Panc1 (cell line): ENCODE measurements around the gene WDR59. TPM values are rescaled to one million over a fixed set of nuclear protein-coding genes. Genes with fewer than 3 reads are reported as not detected.
"Not testable (repeated sequence)": the region's sequence is repeated elsewhere in the genome, so short reads cannot be mapped to it uniquely, and the experiment has no call there.

Source experiments
- ATAC-seq: fragments of 200-7000 bp; cut with Tn5 transposase; 2 replicates; pipeline ENCODE4 v1.9.1; 2020; ENCODE audit warnings: mild to moderate bottlenecking, moderate library complexity
- BruUV-seq: library from RNA; stranded (reverse); fragments of 400-500 nt; replicated peaks from 2 replicates; lab custom pipeline; 2021; lab: Mats Ljungman, UMichigan
- CTCF ChIA-PET: fragments of 300-600 bp; sonication (Branson Sonifier 250); formaldehyde crosslinking; loops from one replicate; lab custom pipeline; 2022; ENCODE audit warnings: antibody characterized with exemption; lab: Charles Lee
- POLR2A ChIA-PET: fragments of 300-600 bp; sonication (Branson Sonifier 250); formaldehyde crosslinking; loops from one replicate; lab custom pipeline; 2022; ENCODE audit warnings: antibody characterized with exemption; lab: Charles Lee
- DNase-seq: peaks from one replicate; pipeline ENCODE4 v3.0.0-alpha.2; 2010; ENCODE audit warnings: low read depth, low spot score
- H3K27ac ChIP-seq: 2 replicates; pipeline ENCODE4 v1.5.1; 2011; ENCODE audit warnings: mild to moderate bottlenecking, low read length, inconsistent platforms
- H3K27me3 ChIP-seq: fragments of 200-500 bp; sonication (Bioruptor generic); 2 replicates; pipeline ENCODE4 v1.6.0; 2014; ENCODE audit warnings: low read length, inconsistent platforms; ENCODE audit not compliant: control insufficient read depth, insufficient read depth
- H3K36me3 ChIP-seq: fragments of 200-500 bp; sonication (Bioruptor generic); 2 replicates; pipeline ENCODE4 v1.5.1; 2014; ENCODE audit warnings: inconsistent platforms, mild to moderate bottlenecking, low read length, moderate library complexity; ENCODE audit not compliant: control insufficient read depth, insufficient read depth
- H3K4me1 ChIP-seq: 2 replicates; pipeline ENCODE4 v1.5.1; 2011; ENCODE audit warnings: inconsistent platforms, mild to moderate bottlenecking, low read length, moderate library complexity; ENCODE audit not compliant: control insufficient read depth, insufficient read depth
- H3K4me3 ChIP-seq, 2 experiments: 2 replicates each; pipeline ENCODE4 v1.5.1; 2011 to 2012; ENCODE audit warnings: low read depth in 2 of 2, low read length in 2 of 2, mild to moderate bottlenecking in 2 of 2, inconsistent platforms in 1 of 2, moderate library complexity in 1 of 2
- H3K9me3 ChIP-seq: fragments of 200-500 bp; sonication (Bioruptor generic); 2 replicates; pipeline ENCODE4 v1.5.1; 2014; ENCODE audit warnings: low read depth, mild to moderate bottlenecking, inconsistent platforms, low read length, moderate library complexity; ENCODE audit not compliant: control insufficient read depth, insufficient read depth
- CTCF ChIP-seq: fragments of 450-650 bp; IDR thresholded peaks from 2 replicates; pipeline ENCODE4 v1.5.1; 2017; ENCODE audit warnings: mild to moderate bottlenecking
- POLR2AphosphoS5 ChIP-seq: IDR thresholded peaks from 2 replicates; pipeline ENCODE4 v1.6.1; 2012; ENCODE audit warnings: mild to moderate bottlenecking, low read depth, low read length, moderate library complexity
- SIN3A ChIP-seq: IDR thresholded peaks from 2 replicates; pipeline ENCODE4 v1.6.1; 2012; ENCODE audit warnings: low read depth, mild to moderate bottlenecking, low read length, moderate library complexity, borderline replicate concordance; ENCODE audit not compliant: insufficient read depth
- TCF7L2 ChIP-seq: IDR thresholded peaks from 2 replicates; pipeline ENCODE4 v1.6.1; 2011; ENCODE audit warnings: mild to moderate bottlenecking, low read depth, low read length, inconsistent platforms
- in situ Hi-C: cut with HindIII; loops from 2 replicates; pipeline ENCODE4 v1.10.0; 2016; ENCODE audit warnings: low sequenced_read_pairs, low pct_unique_long_range_greater_than_20kb
- intact Hi-C: fragments of 100-400 bp; cut with micrococcal nuclease; formaldehyde crosslinking; loops from one replicate; pipeline ENCODE4 v1.10.0; 2022; ENCODE audit not compliant: unreplicated experiment
- total RNA-seq: library from RNA; stranded (reverse); gene quantifications from one replicate; pipeline ENCODE4 v1.2.1, GENCODE V29; 2021; ENCODE audit not compliant: unreplicated experiment
- TF ChIP-seq, protein P1 (sequence below), 2 experiments: IDR thresholded peaks; 2 replicates each; pipeline ENCODE4 v1.6.1; 2011 to 2012; ENCODE audit warnings: low read depth in 2 of 2, control low read depth in 1 of 2, low read length in 1 of 2, mild to moderate bottlenecking in 1 of 2, moderate library complexity in 1 of 2; ENCODE audit not compliant: insufficient read depth in 1 of 2

The WDR59 gene
- total RNA-seq, 1 experiment from 2014 or later = 58.7 TPM

- in situ Hi-C loops = no loop called here
- ChIA-PET CTCF (no interaction called here), POLR2A (no interaction called here)
- Histone ChIP-seq H3K4me1 (no peaks in the 10 kb centered on the region), H3K27ac (no peak overlapping the region), H3K27me3 (no peaks in the 10 kb centered on the region), H3K4me3 (no peak overlapping the region), H3K36me3 (no peaks in the 10 kb centered on the region), H3K9me3 (no peaks in the 10 kb centered on the region)
- intact Hi-C loops = no loop called here
- TF ChIP-seq POLR2AphosphoS5 (no peak), SIN3A (no peak), CTCF (no peak), TCF7L2 (no peak)
- TF ChIP-seq, protein P1, sequence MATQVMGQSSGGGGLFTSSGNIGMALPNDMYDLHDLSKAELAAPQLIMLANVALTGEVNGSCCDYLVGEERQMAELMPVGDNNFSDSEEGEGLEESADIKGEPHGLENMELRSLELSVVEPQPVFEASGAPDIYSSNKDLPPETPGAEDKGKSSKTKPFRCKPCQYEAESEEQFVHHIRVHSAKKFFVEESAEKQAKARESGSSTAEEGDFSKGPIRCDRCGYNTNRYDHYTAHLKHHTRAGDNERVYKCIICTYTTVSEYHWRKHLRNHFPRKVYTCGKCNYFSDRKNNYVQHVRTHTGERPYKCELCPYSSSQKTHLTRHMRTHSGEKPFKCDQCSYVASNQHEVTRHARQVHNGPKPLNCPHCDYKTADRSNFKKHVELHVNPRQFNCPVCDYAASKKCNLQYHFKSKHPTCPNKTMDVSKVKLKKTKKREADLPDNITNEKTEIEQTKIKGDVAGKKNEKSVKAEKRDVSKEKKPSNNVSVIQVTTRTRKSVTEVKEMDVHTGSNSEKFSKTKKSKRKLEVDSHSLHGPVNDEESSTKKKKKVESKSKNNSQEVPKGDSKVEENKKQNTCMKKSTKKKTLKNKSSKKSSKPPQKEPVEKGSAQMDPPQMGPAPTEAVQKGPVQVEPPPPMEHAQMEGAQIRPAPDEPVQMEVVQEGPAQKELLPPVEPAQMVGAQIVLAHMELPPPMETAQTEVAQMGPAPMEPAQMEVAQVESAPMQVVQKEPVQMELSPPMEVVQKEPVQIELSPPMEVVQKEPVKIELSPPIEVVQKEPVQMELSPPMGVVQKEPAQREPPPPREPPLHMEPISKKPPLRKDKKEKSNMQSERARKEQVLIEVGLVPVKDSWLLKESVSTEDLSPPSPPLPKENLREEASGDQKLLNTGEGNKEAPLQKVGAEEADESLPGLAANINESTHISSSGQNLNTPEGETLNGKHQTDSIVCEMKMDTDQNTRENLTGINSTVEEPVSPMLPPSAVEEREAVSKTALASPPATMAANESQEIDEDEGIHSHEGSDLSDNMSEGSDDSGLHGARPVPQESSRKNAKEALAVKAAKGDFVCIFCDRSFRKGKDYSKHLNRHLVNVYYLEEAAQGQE (IDR thresholded peaks at IDR 0.05; ENCODE audit: insufficient read depth in 1 of 2, low read depth in 2 of 2, low read length in 1 of 2) = no peak
- BruUV-seq = no TSS peak
- DNase-seq (no peak), ATAC-seq (no peak)
These were observed 138.2 kb downstream of the WDR59 start for GRCh38 chr16:74846714-74847113.

- ChIA-PET POLR2A (no interaction called here), CTCF (no interaction called here)
- no peak overlapping the region for H3K27ac ChIP-seq
- H3K27me3 ChIP-seq = no peaks in the 10 kb centered on the region; the same call in 1 of the 2 replicates
- no peak overlapping the region for H3K4me3 ChIP-seq
- intact Hi-C loops (no loop called here), in situ Hi-C loops (no loop called here)
- no peak for ATAC-seq
- no peaks in the 10 kb centered on the region for H3K36me3 ChIP-seq
- TF ChIP-seq, protein P1 (IDR thresholded peaks at IDR 0.05; ENCODE audit: insufficient read depth in 1 of 2, low read depth in 2 of 2, low read length in 1 of 2) = no peak
- TF ChIP-seq TCF7L2 (no peak), SIN3A (no peak), CTCF (no peak), POLR2AphosphoS5 (no peak)
- no TSS peak for BruUV-seq
- no peaks in the 10 kb centered on the region for H3K9me3 ChIP-seq
- H3K4me1 ChIP-seq = no peaks in the 10 kb centered on the region
- DNase-seq = no peak
These were observed 140.6 kb downstream of the WDR59 start for GRCh38 chr16:74844041-74844980.

GRCh38 chr16:74843381-74844035 is 141.4 kb downstream of the WDR59 start:
- BruUV-seq, POLR2A ChIA-PET, H3K27ac ChIP-seq, H3K36me3 ChIP-seq, H3K4me1 ChIP-seq, intact Hi-C loops, H3K27me3 ChIP-seq, CTCF ChIA-PET, H3K9me3 ChIP-seq, in situ Hi-C loops, DNase-seq, H3K4me3 ChIP-seq, ATAC-seq: not testable (repeated sequence)
